Activated CD4-positive, alpha-beta T cell treated with anti-CD3 and anti-CD28 coated beads for 36 hours (primary cell): ENCODE data around the gene MINDY4. TPM values are rescaled to one million over a fixed set of nuclear protein-coding genes. Genes with fewer than 3 reads are reported as not detected.

Source experiments
- ATAC-seq: fragments of 200-7000 bp; cut with Tn5 transposase; one replicate; pipeline ENCODE4 v1.10.0; 2021; ENCODE audit warnings: mild to moderate bottlenecking, moderate library complexity
- CTCF ChIA-PET: fragments of 350-600 bp; sonication (Branson Sonifier 250); formaldehyde crosslinking; loops from one replicate; lab custom pipeline; 2021; ENCODE audit warnings: antibody characterized with exemption; lab: Charles Lee
- POLR2A ChIA-PET: fragments of 350-600 bp; sonication (Branson Sonifier 250); formaldehyde crosslinking; loops from one replicate; lab custom pipeline; 2021; ENCODE audit warnings: antibody characterized with exemption, inconsistent platforms; lab: Charles Lee
- DNase-seq: peaks from one replicate; pipeline ENCODE4 v3.0.0-alpha.2; 2020
- H3K27ac Mint-ChIP-seq: one replicate; pipeline ENCODE4 v1.8.0; 2021; ENCODE audit warnings: mixed read lengths
- H3K27me3 Mint-ChIP-seq: one replicate; pipeline ENCODE4 v1.8.0; 2021; ENCODE audit warnings: mixed read lengths
- H3K36me3 Mint-ChIP-seq: one replicate; pipeline ENCODE4 v1.8.0; 2021; ENCODE audit warnings: low read depth, mixed read lengths
- H3K4me1 Mint-ChIP-seq: one replicate; pipeline ENCODE4 v1.8.0; 2021; ENCODE audit warnings: mixed read lengths
- H3K4me3 Mint-ChIP-seq: one replicate; pipeline ENCODE4 v1.8.0; 2021; ENCODE audit warnings: mild to moderate bottlenecking, moderate library complexity, mixed read lengths
- H3K9me3 Mint-ChIP-seq: one replicate; pipeline ENCODE4 v1.8.0; 2021; ENCODE audit warnings: low read depth, mixed read lengths
- intact Hi-C, 2 experiments: fragments of 100-400 bp; cut with DNase I in 1 of 2; cut with micrococcal nuclease in 1 of 2; formaldehyde crosslinking; loops; one replicate each; pipeline versions ENCODE4 v1.14.2 to v1.15.1; 2022 to 2024; cut with DNase I, micrococcal nuclease
- total RNA-seq, 2 experiments: library from RNA; stranded (reverse); gene quantifications; one replicate each; pipeline ENCODE4 v1.2.3, GENCODE V29; 2021

The MINDY4 gene
- total RNA-seq, 2 experiments from 2014 or later: 1.4 to 1.7 TPM

GRCh38 chr7:30840141-30841024, 69.2 kb downstream of the MINDY4 start:
- Mint-ChIP-seq H3K27ac (no peak overlapping the region), H3K4me1 (no peaks in the 10 kb centered on the region), H3K4me3 (no peak overlapping the region), H3K27me3 (no peaks in the 10 kb centered on the region), H3K9me3 (no peaks in the 10 kb centered on the region), H3K36me3 (no peaks in the 10 kb centered on the region)
- DNase-seq: no peak
- ChIA-PET CTCF (interaction anchor here (0.8 kb wide), 1 partner anchor 41 kb away, joined by 3 read pairs; no protein-coding TSS in a partner anchor), POLR2A (no interaction called here)
- no peak for ATAC-seq
- intact Hi-C loops: no loop called here

- no peaks in the 10 kb centered on the region for H3K36me3 Mint-ChIP-seq
- POLR2A ChIA-PET: no interaction called here
- no peak for ATAC-seq
- CTCF ChIA-PET: no interaction called here
- no peaks in the 10 kb centered on the region for H3K27me3 Mint-ChIP-seq
- no peak overlapping the region for H3K4me3 Mint-ChIP-seq
- intact Hi-C loops: no loop called here
- no peaks in the 10 kb centered on the region for H3K4me1 Mint-ChIP-seq
- no peak for DNase-seq
- H3K9me3 Mint-ChIP-seq: no peaks in the 10 kb centered on the region
- H3K27ac Mint-ChIP-seq: no peak overlapping the region
These were observed 70.0 kb downstream of the MINDY4 start for GRCh38 chr7:30841025-30841735.

- POLR2A ChIA-PET: no interaction called here
- no peaks in the 10 kb centered on the region for H3K4me1 Mint-ChIP-seq
- no peak for DNase-seq
- no peaks in the 10 kb centered on the region for H3K27me3 Mint-ChIP-seq
- intact Hi-C loops: no loop called here
- H3K27ac Mint-ChIP-seq: no peak overlapping the region
- H3K9me3 Mint-ChIP-seq: no peaks in the 10 kb centered on the region
- CTCF ChIA-PET: no interaction called here
- H3K4me3 Mint-ChIP-seq: no peak overlapping the region
- no peak for ATAC-seq
- H3K36me3 Mint-ChIP-seq: no peaks in the 10 kb centered on the region
These were observed 70.8 kb downstream of the MINDY4 start for GRCh38 chr7:30841801-30842541.

GRCh38 chr7:30842542-30843451, 71.6 kb downstream of the MINDY4 start:
- no peaks in the 10 kb centered on the region for H3K27me3 Mint-ChIP-seq
- intact Hi-C loops: no loop called here
- H3K36me3 Mint-ChIP-seq: no peaks in the 10 kb centered on the region
- H3K27ac Mint-ChIP-seq: no peak overlapping the region
- ATAC-seq (no peak), DNase-seq (no peak)
- H3K4me3 Mint-ChIP-seq: no peak overlapping the region
- no peaks in the 10 kb centered on the region for H3K9me3 Mint-ChIP-seq
- ChIA-PET POLR2A (no interaction called here), CTCF (no interaction called here)
- H3K4me1 Mint-ChIP-seq: no peaks in the 10 kb centered on the region

GRCh38 chr7:30843741-30844482, 72.7 kb downstream of the MINDY4 start:
- ChIA-PET CTCF (no interaction called here), POLR2A (no interaction called here)
- H3K36me3 Mint-ChIP-seq: no peaks in the 10 kb centered on the region
- H3K27ac Mint-ChIP-seq: no peak overlapping the region
- H3K9me3 Mint-ChIP-seq: no peaks in the 10 kb centered on the region
- no peak overlapping the region for H3K4me3 Mint-ChIP-seq
- no peak for ATAC-seq
- no peaks in the 10 kb centered on the region for H3K4me1 Mint-ChIP-seq
- H3K27me3 Mint-ChIP-seq: no peaks in the 10 kb centered on the region
- intact Hi-C loops: no loop called here
- no peak for DNase-seq

GRCh38 chr7:30844483-30844874, 73.3 kb downstream of the MINDY4 start:
- intact Hi-C loops: no loop called here
- H3K27ac Mint-ChIP-seq: no peak overlapping the region
- no peak overlapping the region for H3K4me3 Mint-ChIP-seq
- H3K9me3 Mint-ChIP-seq: no peaks in the 10 kb centered on the region
- H3K27me3 Mint-ChIP-seq: no peaks in the 10 kb centered on the region
- ChIA-PET CTCF (no interaction called here), POLR2A (no interaction called here)
- no peaks in the 10 kb centered on the region for H3K36me3 Mint-ChIP-seq
- DNase-seq: no peak
- H3K4me1 Mint-ChIP-seq: no peaks in the 10 kb centered on the region
- no peak for ATAC-seq

- Mint-ChIP-seq H3K27ac (no peak overlapping the region), H3K27me3 (no peaks in the 10 kb centered on the region), H3K9me3 (no peaks in the 10 kb centered on the region), H3K36me3 (no peaks in the 10 kb centered on the region), H3K4me3 (no peak overlapping the region), H3K4me1 (no peaks in the 10 kb centered on the region)
- ChIA-PET CTCF (no interaction called here), POLR2A (no interaction called here)
- intact Hi-C loops: no loop called here
- no peak for ATAC-seq
- no peak for DNase-seq
These were observed 73.7 kb downstream of the MINDY4 start for GRCh38 chr7:30844916-30845315.

- H3K9me3 Mint-ChIP-seq: no peaks in the 10 kb centered on the region
- no peaks in the 10 kb centered on the region for H3K4me1 Mint-ChIP-seq
- H3K36me3 Mint-ChIP-seq: no peaks in the 10 kb centered on the region
- no peak for ATAC-seq
- POLR2A ChIA-PET: no interaction called here
- intact Hi-C loops: no loop called here
- H3K4me3 Mint-ChIP-seq: no peak overlapping the region
- no peak for DNase-seq
- H3K27ac Mint-ChIP-seq: no peak overlapping the region
- H3K27me3 Mint-ChIP-seq: no peaks in the 10 kb centered on the region
- CTCF ChIA-PET: interaction anchor here (1.2 kb wide), 1 partner anchor 29 kb away, joined by 3 read pairs; no protein-coding TSS in a partner anchor
These were observed 74.4 kb downstream of the MINDY4 start for GRCh38 chr7:30845426-30846135.

- Mint-ChIP-seq H3K36me3 (no peaks in the 10 kb centered on the region), H3K27ac (no peak overlapping the region), H3K4me1 (no peaks in the 10 kb centered on the region), H3K27me3 (no peaks in the 10 kb centered on the region), H3K9me3 (no peaks in the 10 kb centered on the region), H3K4me3 (no peak overlapping the region)
- ChIA-PET POLR2A (no interaction called here), CTCF (interaction anchor here (1.2 kb wide), 1 partner anchor 28 kb away, joined by 3 read pairs; no protein-coding TSS in a partner anchor)
- ATAC-seq: no peak
- peak; percentile 15 for DNase-seq
- intact Hi-C loops: no loop called here
These were observed 75.2 kb downstream of the MINDY4 start for GRCh38 chr7:30846378-30846777.
